Tibial artery (tissue), 4 donors: ENCODE results near the gene CCNDBP1.
"Not testable (repeated sequence)": the region's sequence is repeated elsewhere in the genome, so short reads cannot be mapped to it uniquely, and the experiment has no call there.

ENCODE experiments used
- DNase-seq, 2 donors: peaks; one replicate each; pipeline ENCODE4 v3.0.0-alpha.2; 2019
- H3K27ac ChIP-seq, 2 donors: fragments of 200-600 bp; sonication (generic) in 1 of 2; 1 replicate in 1 of 2; 2 replicates in 1 of 2; pipeline ENCODE4 v1.5.1; 2018 to 2019; ENCODE audit warnings: mild to moderate bottlenecking in 1 of 2
- H3K27me3 ChIP-seq, 2 donors: fragments of 200-600 bp; sonication (generic) in 1 of 2; one replicate each; pipeline versions ENCODE4 v1.5.1 to v1.6.0; 2016 to 2019
- H3K36me3 ChIP-seq, 3 donors: fragments of 200-600 bp; sonication (generic) in 2 of 3; one replicate each; pipeline ENCODE4 v1.5.1; 2016 to 2019; ENCODE audit warnings: mild to moderate bottlenecking in 2 of 3
- H3K4me1 ChIP-seq, 4 donors: fragments of 200-600 bp; sonication (generic) in 2 of 4; 1 replicate in 3 of 4; 2 replicates in 1 of 4; pipeline ENCODE4 v1.5.1; 2016 to 2019
- H3K4me3 ChIP-seq, 2 donors: fragments of 200-600 bp; sonication (generic) in 1 of 2; 1 replicate in 1 of 2; 2 replicates in 1 of 2; pipeline ENCODE4 v1.5.1; 2018 to 2019; ENCODE audit warnings: mild to moderate bottlenecking in 2 of 2
- H3K9me3 ChIP-seq, 3 donors: fragments of 200-600 bp; sonication (generic) in 1 of 3; one replicate each; pipeline ENCODE4 v1.5.1; 2016 to 2019
- intact Hi-C: fragments of 100-400 bp; cut with DNase I; formaldehyde crosslinking; loops from one replicate; pipeline ENCODE4 v1.15.0; 2023; ENCODE audit warnings: low total_unique reads
- TF ChIP-seq, protein P1 (sequence below), 2 experiments: fragments of 200-600 bp in 1 of 2; fragments of 450-650 bp in 1 of 2; IDR thresholded peaks; one replicate each; pipeline ENCODE4 v1.5.1; 2017 to 2019; ENCODE audit warnings: antibody characterized with exemption in 2 of 2, mild to moderate bottlenecking in 1 of 2, moderate library complexity in 1 of 2

Gene CCNDBP1

DNA sequence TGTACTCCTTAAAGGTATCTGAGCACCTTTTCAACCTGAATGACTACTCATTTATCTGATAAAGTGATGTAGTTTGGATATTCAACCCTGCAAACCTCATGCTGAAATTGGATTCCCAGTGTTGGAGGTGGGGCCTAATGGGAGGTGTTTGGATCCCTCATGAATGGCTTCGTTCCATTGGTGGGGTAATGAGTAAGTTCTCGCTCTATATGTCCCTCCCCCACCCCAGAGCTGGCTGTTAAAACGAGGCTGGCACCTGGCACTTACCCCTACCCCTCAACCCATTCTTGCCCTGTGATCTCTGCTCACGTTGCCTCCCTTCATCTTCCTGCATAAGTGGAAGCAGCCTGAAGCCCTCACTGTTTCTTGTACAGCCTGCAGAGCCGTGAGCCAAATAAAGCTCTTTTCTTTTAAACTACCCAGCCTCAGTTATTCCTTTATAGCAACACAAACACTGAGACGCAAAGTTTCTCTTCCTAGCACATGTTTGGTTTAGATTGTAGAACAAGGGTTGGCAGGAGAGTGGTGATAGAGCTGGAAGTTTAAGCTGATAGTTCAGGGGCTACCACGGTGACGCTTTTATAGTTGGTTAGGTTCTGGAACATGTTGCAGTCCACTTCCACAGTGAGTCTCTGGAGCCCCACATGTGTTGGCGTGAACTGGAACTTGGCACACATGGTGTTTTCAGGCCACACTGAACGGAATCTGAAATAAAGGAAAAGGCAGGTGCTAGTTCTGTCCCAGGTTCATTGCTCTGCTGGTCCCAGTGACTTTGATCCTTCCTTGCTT is 11.8 kb downstream of the CCNDBP1 start:
- no peaks in the 10 kb centered on the region for H3K4me1 ChIP-seq
- intact Hi-C loops: loop anchor here (10.0 kb wide), 1 partner anchor 88 kb away; no protein-coding TSS in a partner anchor
- DNase-seq: no peak
- H3K27ac ChIP-seq: no peak overlapping the region
- no peaks in the 10 kb centered on the region for H3K27me3 ChIP-seq
- TF ChIP-seq, protein P1, sequence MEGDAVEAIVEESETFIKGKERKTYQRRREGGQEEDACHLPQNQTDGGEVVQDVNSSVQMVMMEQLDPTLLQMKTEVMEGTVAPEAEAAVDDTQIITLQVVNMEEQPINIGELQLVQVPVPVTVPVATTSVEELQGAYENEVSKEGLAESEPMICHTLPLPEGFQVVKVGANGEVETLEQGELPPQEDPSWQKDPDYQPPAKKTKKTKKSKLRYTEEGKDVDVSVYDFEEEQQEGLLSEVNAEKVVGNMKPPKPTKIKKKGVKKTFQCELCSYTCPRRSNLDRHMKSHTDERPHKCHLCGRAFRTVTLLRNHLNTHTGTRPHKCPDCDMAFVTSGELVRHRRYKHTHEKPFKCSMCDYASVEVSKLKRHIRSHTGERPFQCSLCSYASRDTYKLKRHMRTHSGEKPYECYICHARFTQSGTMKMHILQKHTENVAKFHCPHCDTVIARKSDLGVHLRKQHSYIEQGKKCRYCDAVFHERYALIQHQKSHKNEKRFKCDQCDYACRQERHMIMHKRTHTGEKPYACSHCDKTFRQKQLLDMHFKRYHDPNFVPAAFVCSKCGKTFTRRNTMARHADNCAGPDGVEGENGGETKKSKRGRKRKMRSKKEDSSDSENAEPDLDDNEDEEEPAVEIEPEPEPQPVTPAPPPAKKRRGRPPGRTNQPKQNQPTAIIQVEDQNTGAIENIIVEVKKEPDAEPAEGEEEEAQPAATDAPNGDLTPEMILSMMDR (IDR thresholded peaks at IDR 0.05): no peak
- peaks cover 54 to 66% (median 64%) of the 10 kb centered on the region in 3 donors for H3K36me3 ChIP-seq
- peaks cover 0 to 5% (median 0%) of the 10 kb centered on the region in 3 donors for H3K9me3 ChIP-seq
- no peak overlapping the region for H3K4me3 ChIP-seq

DNA sequence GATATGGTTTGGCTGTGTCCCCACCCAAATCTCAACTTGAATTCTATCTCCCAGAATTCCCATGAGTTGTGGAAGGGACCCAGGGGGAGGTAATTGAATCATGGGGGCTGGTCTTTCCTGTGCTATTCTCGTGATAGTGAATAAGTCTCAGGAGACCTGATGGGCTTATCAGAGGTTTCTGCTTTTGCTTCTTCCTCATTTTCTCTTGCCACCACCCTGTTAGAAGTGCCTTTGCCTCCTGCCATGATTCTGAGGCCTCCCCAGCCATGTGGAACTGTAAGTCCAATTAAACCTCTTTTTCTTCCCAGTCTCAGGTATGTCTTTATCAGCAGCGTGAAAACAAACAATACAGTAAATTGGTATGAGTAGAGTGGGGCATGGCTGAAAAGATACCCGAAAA is 12.6 kb downstream of the CCNDBP1 start:
- not testable (repeated sequence) for H3K27ac ChIP-seq, H3K9me3 ChIP-seq, DNase-seq, H3K4me1 ChIP-seq, H3K27me3 ChIP-seq, H3K4me3 ChIP-seq
- H3K36me3 ChIP-seq: peaks cover 46 to 58% (median 56%) of the 10 kb centered on the region in 3 donors
- intact Hi-C loops: loop anchor here (10.0 kb wide), 1 partner anchor 87 kb away; no protein-coding TSS in a partner anchor

DNA sequence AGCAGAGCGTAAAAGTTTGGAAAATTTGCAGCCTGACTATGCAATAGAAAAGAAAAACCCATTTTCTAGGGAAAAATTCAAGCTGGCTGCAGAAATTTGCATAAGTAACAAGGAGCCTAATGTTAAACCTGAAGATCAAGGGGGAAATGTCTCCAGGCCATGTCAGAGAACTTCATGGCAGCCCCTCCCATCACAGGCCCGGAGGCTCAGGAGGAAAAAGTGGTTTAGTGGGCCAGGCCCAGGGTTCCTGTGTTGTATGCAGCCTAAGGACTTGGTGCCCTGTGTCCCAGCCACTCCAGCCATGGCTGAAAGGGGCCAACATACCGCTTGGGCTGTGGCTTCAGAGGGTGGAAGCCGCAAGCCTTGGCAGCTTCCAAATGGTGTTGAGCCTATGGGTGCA is 13.4 kb downstream of the CCNDBP1 start:
- intact Hi-C loops: loop anchor here (10.0 kb wide), 1 partner anchor 86 kb away; no protein-coding TSS in a partner anchor
- not testable (repeated sequence) for H3K9me3 ChIP-seq, H3K4me3 ChIP-seq, H3K27me3 ChIP-seq, DNase-seq, H3K4me1 ChIP-seq, H3K27ac ChIP-seq
- H3K36me3 ChIP-seq: peaks cover 38 to 52% (median 51%) of the 10 kb centered on the region in 3 donors

DNA sequence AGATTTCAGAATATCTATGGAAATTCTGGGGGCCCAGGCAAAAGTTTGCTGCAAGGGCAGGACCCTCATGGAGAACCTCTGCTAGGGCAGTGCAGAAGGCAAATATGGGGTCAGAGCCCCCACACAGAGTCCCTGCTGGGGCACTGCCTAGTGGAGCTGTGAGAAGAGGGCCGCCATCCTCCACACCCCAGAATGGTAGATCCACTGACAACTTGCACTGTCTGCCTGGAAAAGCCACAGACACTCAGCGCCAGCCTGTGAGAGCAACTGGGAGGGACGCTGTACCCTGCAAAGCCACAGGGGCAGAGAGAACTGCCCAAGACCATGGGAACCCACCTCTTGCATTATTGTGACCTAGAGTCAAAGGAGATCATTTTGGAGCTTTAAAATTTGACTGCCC is 13.8 kb downstream of the CCNDBP1 start:
- no peak overlapping the region for H3K4me3 ChIP-seq
- TF ChIP-seq, protein P1 (IDR thresholded peaks at IDR 0.05): no peak
- no peak for DNase-seq
- peaks cover 37 to 52% (median 50%) of the 10 kb centered on the region in 3 donors for H3K36me3 ChIP-seq
- peaks cover 0 to 5% (median 0%) of the 10 kb centered on the region in 3 donors for H3K9me3 ChIP-seq
- intact Hi-C loops: loop anchor here (10.0 kb wide), 1 partner anchor 86 kb away; no protein-coding TSS in a partner anchor
- H3K27ac ChIP-seq: no peak overlapping the region
- no peaks in the 10 kb centered on the region for H3K27me3 ChIP-seq
- no peaks in the 10 kb centered on the region for H3K4me1 ChIP-seq

DNA sequence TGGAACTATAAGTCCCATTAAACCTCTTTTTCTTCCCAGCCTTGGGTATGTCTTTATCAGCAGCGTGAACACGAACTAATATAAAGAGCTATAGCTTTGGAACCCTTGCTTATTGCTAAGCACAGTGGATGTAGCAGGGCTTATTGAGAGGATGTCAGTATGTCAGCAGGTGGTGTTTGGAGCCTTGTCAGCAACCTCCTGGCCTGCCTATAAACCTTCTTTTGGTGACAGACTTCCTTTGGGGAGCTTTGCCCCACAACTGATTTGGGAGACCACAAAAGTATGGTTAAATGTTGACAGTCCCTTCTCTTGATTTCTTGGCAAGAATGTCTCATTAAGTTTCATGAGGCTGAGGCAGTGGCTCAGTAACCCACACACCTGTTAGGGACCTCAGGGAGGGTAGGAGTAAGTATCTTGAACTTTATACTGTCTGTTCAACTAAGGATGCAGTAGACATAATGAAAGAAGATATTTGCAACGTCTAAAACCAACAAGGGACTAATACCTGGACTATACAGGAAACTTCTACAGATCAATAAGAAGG is 14.8 kb downstream of the CCNDBP1 start:
- Histone ChIP-seq H3K27me3 (no peaks in the 10 kb centered on the region), H3K36me3 (peaks cover 28 to 42% (median 40%) of the 10 kb centered on the region in 3 donors), H3K4me3 (no peak overlapping the region), H3K4me1 (no peaks in the 10 kb centered on the region), H3K27ac (no peak overlapping the region), H3K9me3 (peaks cover 0 to 5% (median 0%) of the 10 kb centered on the region in 3 donors)
- intact Hi-C loops: loop anchor here (10.0 kb wide), 1 partner anchor 85 kb away; no protein-coding TSS in a partner anchor
- no peak for DNase-seq
- TF ChIP-seq, protein P1 (IDR thresholded peaks at IDR 0.05): no peak

DNA sequence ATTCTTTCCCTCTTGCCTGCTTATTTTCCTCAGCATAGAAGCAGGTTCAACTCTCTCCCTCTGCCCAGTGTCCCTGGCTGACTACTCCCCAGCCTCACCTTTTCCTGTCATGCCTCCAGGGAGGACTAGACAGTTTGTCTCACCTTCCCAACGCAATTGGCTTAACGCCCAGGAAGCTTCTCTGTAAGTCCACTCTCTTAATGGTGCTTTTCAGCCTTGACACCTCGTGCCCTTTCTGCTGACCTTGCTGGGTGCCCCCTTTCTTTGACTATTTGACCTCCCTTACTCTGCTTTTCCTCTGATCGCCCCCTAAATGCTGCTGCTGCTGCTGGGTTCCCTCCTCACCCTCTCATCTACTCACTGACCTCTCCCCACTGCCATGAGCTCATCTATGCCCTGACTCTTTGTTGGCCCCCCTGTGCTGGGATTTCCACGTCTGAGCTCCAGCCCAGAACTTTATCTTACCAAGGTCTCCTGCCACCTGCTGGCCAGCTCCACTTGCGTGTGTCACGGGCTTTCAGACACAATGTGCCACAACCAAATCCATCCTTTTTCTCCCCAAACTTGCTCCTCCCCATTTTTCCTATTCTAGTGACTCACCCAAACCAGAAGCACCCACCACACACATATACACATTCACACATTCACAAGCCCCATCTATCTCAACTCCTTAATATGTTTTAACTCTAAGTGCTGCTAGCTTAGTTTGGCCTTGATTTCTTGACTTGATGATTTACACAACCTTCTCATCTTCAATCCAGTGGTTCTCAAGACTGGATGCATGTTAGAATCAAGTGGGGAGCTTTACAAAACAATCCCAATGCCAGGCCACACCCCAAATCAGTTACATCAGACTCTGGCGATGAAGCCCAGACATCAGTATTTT is 19.1 kb downstream of the CCNDBP1 start:
- peak in 1 of 2 donors; percentile 44 for DNase-seq
- Histone ChIP-seq H3K4me3 (no peak overlapping the region), H3K27me3 (peaks cover 0 to 6% of the 10 kb centered on the region in 2 donors), H3K27ac (no peak overlapping the region), H3K4me1 (no peaks in the 10 kb centered on the region), H3K9me3 (no peaks in the 10 kb centered on the region), H3K36me3 (peaks cover 0 to under 1% (median 0%) of the 10 kb centered on the region in 3 donors)
- intact Hi-C loops: no loop called here
- TF ChIP-seq, protein P1 (IDR thresholded peaks at IDR 0.05): peak; percentile 33 to 41
